Hepatocyte (in vitro differentiated cells): ENCODE measurements around the gene SLC4A1AP.

Experiments
- CTCF ChIP-seq: fragments of 200-600 bp; sonication (generic); IDR thresholded peaks from 2 replicates; pipeline ENCODE4 v1.5.1; 2016; ENCODE audit warnings: antibody characterized with exemption, mild to moderate bottlenecking; ENCODE audit not compliant: poor library complexity
- EZH2 ChIP-seq: fragments of 200-600 bp; sonication (generic); IDR thresholded peaks from 2 replicates; pipeline ENCODE4 v1.6.1; 2016; ENCODE audit warnings: antibody characterized with exemption, mild to moderate bottlenecking, borderline replicate concordance

- no peak for TF ChIP-seq CTCF
- no peak for TF ChIP-seq EZH2
Observed at GRCh38 chr2:27667446-27667845, 3.8 kb downstream of the SLC4A1AP start.
